GM19025 (cell line): ENCODE measurements around the gene H2AZ1.
"Not testable (repeated sequence)": the region's sequence is repeated elsewhere in the genome, so short reads cannot be mapped to it uniquely, and the experiment has no call there.

Experiments
- ATAC-seq: cut with Tn5 transposase; IDR thresholded peaks from one replicate; pipeline ENCODE4 v1.9.1; 2021; ENCODE audit warnings: mild to moderate bottlenecking, low read depth, moderate library complexity; ENCODE audit not compliant: unreplicated experiment

The H2AZ1 gene

GRCh38 chr4:99949999-99950912 lies at the start of gene H2AZ1:
TSS of gene H2AZ1 (minus strand) at chr4:99950275. CDS start at chr4:99950170, 105 bp downstream.
- ATAC-seq = peak; percentile 52

- ATAC-seq = no peak
These were observed 48.2 kb upstream of the H2AZ1 start for GRCh38 chr4:99998062-99998867.

- no peak for ATAC-seq
These were observed 41.7 kb upstream of the H2AZ1 start for GRCh38 chr4:99991741-99992140.

- ATAC-seq = no peak
These were observed 37.6 kb upstream of the H2AZ1 start for GRCh38 chr4:99987681-99988080.

- ATAC-seq = no peak
These were observed 36.7 kb upstream of the H2AZ1 start for GRCh38 chr4:99986792-99987191.

- no peak for ATAC-seq
These were observed 33.3 kb upstream of the H2AZ1 start for GRCh38 chr4:99983289-99983943.

GRCh38 chr4:99979872-99980271 lies 29.8 kb upstream of the H2AZ1 start:
- ATAC-seq = no peak

- no peak for ATAC-seq
These were observed 21.5 kb upstream of the H2AZ1 start for GRCh38 chr4:99971453-99972111.

GRCh38 chr4:99968330-99968729 lies 18.3 kb upstream of the H2AZ1 start:
- ATAC-seq = no peak

GRCh38 chr4:99966692-99967091 lies 16.6 kb upstream of the H2AZ1 start:
- ATAC-seq = no peak

- no peak for ATAC-seq
These were observed 15.7 kb upstream of the H2AZ1 start for GRCh38 chr4:99965674-99966350.

- no peak for ATAC-seq
These were observed 15.1 kb upstream of the H2AZ1 start for GRCh38 chr4:99965173-99965572.

GRCh38 chr4:99961711-99962110 lies 11.6 kb upstream of the H2AZ1 start:
- ATAC-seq = no peak

- ATAC-seq = no peak
These were observed 10.6 kb upstream of the H2AZ1 start for GRCh38 chr4:99960648-99961047.

GRCh38 chr4:99958207-99958606 lies 8.1 kb upstream of the H2AZ1 start:
- ATAC-seq = not testable (repeated sequence)

- no peak for ATAC-seq
These were observed 809 bp upstream of the H2AZ1 start for GRCh38 chr4:99950913-99951254.

- ATAC-seq = peak; percentile 11
These were observed 759 bp downstream of the H2AZ1 start for GRCh38 chr4:99949034-99949998.

GRCh38 chr4:99947608-99948007 lies 2.5 kb downstream of the H2AZ1 start:
- ATAC-seq = no peak

- ATAC-seq = no peak
These were observed 2.9 kb downstream of the H2AZ1 start for GRCh38 chr4:99947190-99947578.
